BJ (cell line): Measurements from ENCODE around the gene RET. TPM values are rescaled to one million over a fixed set of nuclear protein-coding genes. Genes with fewer than 3 reads are reported as not detected.

Experiments
- CTCF ChIA-PET: fragments of 350-600 bp; formaldehyde crosslinking; extraction: SDS; loops from one replicate; lab custom pipeline; 2021; ENCODE audit warnings: antibody characterized with exemption, inconsistent platforms; lab: Yijun Ruan, JAX
- POLR2A ChIA-PET: fragments of 300-600 bp; sonication (Branson Sonifier 250); formaldehyde crosslinking; extraction: SDS; loops from one replicate; lab custom pipeline; 2021; ENCODE audit warnings: antibody characterized with exemption; lab: Charles Lee
- DNase-seq: peaks from one replicate; pipeline ENCODE4 v3.0.0-alpha.2; 2011; ENCODE audit warnings: low read depth
- H3K27me3 ChIP-seq: 2 replicates; pipeline ENCODE4 v1.6.0; 2011; ENCODE audit warnings: low read length; ENCODE audit not compliant: control insufficient read depth, insufficient read depth
- H3K36me3 ChIP-seq: 2 replicates; pipeline ENCODE4 v1.5.1; 2011; ENCODE audit warnings: low read length; ENCODE audit not compliant: control insufficient read depth, insufficient read depth
- H3K4me3 ChIP-seq: 2 replicates; pipeline ENCODE4 v1.5.1; 2011; ENCODE audit warnings: low read depth, mild to moderate bottlenecking, control low read depth, low read length
- polyA plus RNA-seq: library from polyadenylated mRNA; depleted of rRNA; stranded (reverse); fragments of >200 nt; gene quantifications from 2 replicates; pipeline ENCODE4 v1.2.3, GENCODE V29; 2011
- TF ChIP-seq, protein P1 (sequence below): IDR thresholded peaks from 2 replicates; pipeline ENCODE4 v1.5.1; 2011; ENCODE audit warnings: low read depth, mild to moderate bottlenecking, control low read depth, inconsistent platforms, low read length, moderate library complexity; ENCODE audit not compliant: insufficient read depth

RET gene
- polyA plus RNA-seq, 1 experiment = 0.29 TPM

DNA sequence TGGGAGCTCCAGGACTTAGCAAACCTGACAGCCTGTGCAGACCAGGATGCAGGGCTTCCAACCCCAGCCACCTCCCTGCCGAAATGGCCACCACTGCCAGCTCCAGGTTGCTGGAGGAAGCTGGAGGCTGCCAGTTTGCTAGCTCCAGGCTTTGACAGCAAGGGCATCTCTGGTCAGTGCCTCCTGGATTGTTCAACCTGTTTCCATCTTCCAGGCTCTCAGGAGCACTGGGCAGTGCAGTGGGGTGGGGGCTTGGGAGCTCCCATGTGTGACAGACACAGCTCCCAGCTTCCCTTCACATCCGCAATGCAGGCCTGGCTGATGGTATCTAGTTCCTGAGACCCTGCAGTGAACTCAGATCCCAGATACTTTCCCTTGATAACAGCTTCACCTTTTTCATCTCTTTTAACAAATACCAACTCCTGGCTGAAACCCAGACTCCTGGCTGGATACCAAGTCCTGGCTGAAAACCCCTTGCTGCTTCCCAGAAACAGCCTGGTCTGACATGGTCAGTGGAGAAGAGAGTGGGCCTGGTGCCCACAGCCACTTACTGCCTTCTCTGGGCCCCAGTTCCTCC lies 20.8 kb upstream of the RET start:
- TF ChIP-seq, protein P1, sequence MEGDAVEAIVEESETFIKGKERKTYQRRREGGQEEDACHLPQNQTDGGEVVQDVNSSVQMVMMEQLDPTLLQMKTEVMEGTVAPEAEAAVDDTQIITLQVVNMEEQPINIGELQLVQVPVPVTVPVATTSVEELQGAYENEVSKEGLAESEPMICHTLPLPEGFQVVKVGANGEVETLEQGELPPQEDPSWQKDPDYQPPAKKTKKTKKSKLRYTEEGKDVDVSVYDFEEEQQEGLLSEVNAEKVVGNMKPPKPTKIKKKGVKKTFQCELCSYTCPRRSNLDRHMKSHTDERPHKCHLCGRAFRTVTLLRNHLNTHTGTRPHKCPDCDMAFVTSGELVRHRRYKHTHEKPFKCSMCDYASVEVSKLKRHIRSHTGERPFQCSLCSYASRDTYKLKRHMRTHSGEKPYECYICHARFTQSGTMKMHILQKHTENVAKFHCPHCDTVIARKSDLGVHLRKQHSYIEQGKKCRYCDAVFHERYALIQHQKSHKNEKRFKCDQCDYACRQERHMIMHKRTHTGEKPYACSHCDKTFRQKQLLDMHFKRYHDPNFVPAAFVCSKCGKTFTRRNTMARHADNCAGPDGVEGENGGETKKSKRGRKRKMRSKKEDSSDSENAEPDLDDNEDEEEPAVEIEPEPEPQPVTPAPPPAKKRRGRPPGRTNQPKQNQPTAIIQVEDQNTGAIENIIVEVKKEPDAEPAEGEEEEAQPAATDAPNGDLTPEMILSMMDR = no peak
- Histone ChIP-seq H3K36me3 (no peaks in the 10 kb centered on the region), H3K27me3 (no peaks in the 10 kb centered on the region; the same call in 1 of the 2 replicates), H3K4me3 (no peak overlapping the region)
- ChIA-PET CTCF (no interaction called here), POLR2A (no interaction called here)
- DNase-seq = no peak

DNA sequence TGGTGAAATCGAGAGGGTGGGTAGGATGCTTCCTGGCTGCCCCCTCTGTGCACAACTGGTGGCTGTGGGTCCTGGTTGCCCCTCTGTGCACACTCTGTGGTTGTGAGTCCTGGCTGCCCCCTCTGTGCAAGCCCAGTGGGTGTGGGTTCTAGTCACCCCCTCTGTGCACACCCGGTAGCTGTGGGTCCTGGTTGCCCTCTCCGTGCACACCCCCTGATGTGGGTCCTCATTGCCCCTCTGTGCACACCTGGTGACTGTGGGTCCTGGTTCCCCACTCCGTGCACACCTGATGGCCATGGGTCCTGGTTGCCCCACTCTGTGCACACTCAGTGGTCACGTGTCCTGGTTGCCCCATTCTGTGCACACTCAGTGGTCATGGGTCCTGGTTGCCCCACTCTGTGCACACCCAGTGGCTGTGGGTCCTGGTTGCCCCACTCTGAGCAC lies 20.3 kb upstream of the RET start:
- ChIA-PET CTCF (no interaction called here), POLR2A (no interaction called here)
- DNase-seq = no peak

DNA sequence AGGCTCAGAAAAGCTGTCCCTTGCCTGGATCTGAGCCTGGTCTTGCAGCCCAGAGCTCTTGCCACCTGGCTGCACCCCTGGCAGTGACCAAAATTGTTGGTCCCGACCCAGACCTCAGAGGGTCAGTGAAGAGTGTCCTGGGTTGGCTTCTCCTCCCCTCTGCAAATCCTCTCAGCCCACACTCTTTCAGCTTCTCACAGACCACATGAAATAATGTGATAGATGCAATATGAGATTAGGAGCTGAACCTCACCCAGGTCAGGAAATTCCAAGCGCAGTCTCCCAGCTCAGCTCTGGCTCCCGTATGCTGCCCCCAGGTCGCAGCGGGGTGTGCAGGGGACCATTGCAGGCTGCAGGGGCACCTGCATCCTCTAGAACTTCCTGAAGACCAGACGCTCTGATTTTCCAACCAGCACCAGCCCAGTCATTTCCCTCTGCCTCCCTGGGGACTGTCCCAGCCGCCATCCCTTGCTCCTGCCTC lies 19.6 kb upstream of the RET start:
- DNase-seq = no peak
- no peak overlapping the region for H3K4me3 ChIP-seq
- no peaks in the 10 kb centered on the region; the same call in 1 of the 2 replicates for H3K27me3 ChIP-seq
- POLR2A ChIA-PET = no interaction called here
- CTCF ChIA-PET = no interaction called here
- TF ChIP-seq, protein P1 = no peak
- no peaks in the 10 kb centered on the region for H3K36me3 ChIP-seq

More for the DNA sequence above, 20.3 kb upstream of the RET start:
- no peak overlapping the region for H3K4me3 ChIP-seq
- no peaks in the 10 kb centered on the region; the same call in 1 of the 2 replicates for H3K27me3 ChIP-seq
- no peaks in the 10 kb centered on the region for H3K36me3 ChIP-seq
- TF ChIP-seq, protein P1 = no peak

DNA sequence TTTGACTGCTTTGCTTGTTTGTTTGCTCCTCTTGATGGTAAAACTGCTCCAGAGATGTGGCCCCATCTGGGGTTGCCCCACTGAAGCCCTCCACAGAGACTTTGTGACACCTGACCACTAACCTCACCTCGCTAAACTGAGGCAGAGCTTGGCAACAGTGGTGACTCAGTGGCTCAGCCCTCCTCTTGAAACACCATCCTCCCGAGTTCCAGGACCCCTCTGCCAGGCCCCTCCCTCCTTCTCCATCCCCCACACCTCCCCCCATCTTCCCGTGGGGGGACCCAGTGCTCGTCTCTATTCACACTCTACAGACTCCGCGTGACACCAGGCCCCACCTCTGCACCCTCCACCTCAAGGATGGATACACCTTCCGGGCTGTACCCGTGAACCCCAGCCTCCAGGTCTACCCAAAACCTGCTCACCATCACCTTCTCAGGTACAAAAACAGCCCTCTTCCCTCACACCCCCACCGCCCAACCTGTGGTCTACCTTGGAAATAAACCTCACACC lies 19.0 kb upstream of the RET start:
- no peaks in the 10 kb centered on the region for H3K36me3 ChIP-seq
- CTCF ChIA-PET = no interaction called here
- DNase-seq = no peak
- TF ChIP-seq, protein P1 = no peak
- POLR2A ChIA-PET = no interaction called here
- peaks cover 1% of the 10 kb centered on the region; the same call in 1 of the 2 replicates for H3K27me3 ChIP-seq
- no peak overlapping the region for H3K4me3 ChIP-seq

DNA sequence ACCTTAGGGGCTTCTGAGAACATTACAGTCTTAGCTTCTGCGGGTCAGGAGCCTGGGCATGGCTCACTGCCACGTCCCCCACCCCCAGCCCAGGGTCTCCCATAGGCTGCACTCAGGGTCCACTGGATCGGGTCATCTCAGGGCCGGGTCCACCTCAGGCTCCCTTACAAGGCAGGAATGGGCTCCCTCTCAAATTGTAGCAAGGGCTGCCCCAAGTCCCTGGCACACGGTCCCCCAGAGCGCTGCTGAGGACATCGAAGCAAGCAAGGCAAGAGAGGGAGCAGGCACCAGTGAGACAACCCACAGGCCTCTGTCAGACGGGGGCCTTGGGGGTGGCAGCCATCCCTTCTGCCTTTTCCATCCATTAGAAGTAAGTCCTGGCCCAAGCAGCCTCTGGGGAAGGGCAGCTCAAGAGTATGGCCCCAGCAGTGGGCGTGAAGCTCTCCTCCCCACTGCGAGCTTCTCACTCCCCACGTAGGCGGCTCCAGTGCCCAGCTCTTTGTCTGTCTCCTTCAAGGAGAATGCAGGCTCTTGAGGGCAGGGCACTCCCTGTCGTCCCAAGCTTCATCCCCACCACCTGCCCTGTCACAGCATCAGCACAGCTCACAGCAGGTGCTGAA lies 18.0 kb upstream of the RET start:
- H3K36me3 ChIP-seq = no peaks in the 10 kb centered on the region
- TF ChIP-seq, protein P1 = no peak
- H3K4me3 ChIP-seq = no peak overlapping the region
- no peak for DNase-seq
- CTCF ChIA-PET = no interaction called here
- peaks cover 1% of the 10 kb centered on the region; the same call in 1 of the 2 replicates for H3K27me3 ChIP-seq
- POLR2A ChIA-PET = no interaction called here
